ENCODE data around the gene RAB11A.

The RAB11A gene

GRCh38 chr15:65916664-65917406, 47.5 kb downstream of the RAB11A start:
- DNase-seq (ENCODE audit: low read depth in 3 of 3): peak in 2 of 3 donors; percentile 6 to 21

DNA sequence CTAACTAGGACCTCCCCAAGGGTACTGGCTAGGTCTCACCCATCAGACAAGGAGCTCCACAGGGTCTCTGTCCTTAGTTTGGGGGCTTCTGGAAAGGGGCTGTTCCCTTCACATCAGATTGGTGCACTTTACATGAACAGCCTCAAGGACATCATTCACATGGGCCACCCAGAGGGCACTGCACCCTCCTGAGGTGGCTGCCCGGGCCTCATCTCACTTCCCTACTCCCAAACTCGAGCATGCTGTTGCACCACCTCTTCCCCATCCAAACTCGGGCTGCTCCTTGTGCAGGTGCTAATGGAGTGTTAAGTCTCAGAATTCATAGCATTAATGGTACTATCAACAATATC, 48.1 kb downstream of the RAB11A start:
- no peak for DNase-seq (ENCODE audit: low read depth in 3 of 3)

- DNase-seq (ENCODE audit: low read depth in 3 of 3): no peak
Measured at GRCh38 chr15:65917936-65918335, 48.6 kb downstream of the RAB11A start.

GRCh38 chr15:65918357-65918920, 49.1 kb downstream of the RAB11A start:
- DNase-seq (ENCODE audit: low read depth in 3 of 3): no peak

DNA sequence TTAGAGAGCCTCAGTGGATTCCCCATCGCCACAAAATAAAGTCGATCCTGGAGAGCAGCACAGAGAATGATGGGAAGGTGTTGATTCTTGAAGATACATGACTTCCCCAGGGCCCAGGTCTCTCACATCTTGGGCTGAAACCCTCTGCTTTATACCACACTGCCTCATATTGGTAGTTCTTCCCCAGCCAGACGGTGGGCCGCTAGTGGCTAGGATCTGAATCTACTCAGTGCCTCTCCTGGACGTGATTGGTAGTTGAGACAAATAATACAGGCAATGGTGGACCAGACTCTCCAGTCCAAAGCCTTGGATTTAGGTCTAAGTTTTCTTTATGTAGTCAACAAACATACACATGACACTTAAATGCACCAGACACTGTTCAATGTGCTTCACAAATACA, 49.7 kb downstream of the RAB11A start:
- DNase-seq (ENCODE audit: low read depth in 3 of 3): no peak

- DNase-seq (ENCODE audit: low read depth in 3 of 3): no peak
Measured at GRCh38 chr15:65919353-65919752, 50.1 kb downstream of the RAB11A start.

DNA sequence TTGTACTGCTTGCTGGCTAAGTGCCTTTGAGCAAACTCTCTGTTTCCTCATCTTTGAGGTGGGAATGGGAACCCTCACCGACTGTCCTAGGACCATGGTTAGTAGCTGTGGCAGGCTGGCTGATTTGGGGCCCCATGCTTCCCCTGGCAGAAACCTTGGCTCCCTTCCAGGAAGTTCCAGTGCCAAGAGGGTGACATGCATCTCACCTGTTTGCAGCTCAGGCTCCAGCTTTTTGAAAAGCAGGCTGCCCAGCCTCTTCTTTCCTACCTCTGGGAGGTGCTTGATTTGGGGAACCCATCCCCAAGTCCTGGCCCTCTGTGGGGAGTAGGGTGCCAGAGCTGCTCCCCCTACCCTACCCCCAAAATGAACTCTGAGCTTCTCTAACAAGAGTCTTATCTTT, 50.8 kb downstream of the RAB11A start:
- no peak for DNase-seq (ENCODE audit: low read depth in 3 of 3)

DNA sequence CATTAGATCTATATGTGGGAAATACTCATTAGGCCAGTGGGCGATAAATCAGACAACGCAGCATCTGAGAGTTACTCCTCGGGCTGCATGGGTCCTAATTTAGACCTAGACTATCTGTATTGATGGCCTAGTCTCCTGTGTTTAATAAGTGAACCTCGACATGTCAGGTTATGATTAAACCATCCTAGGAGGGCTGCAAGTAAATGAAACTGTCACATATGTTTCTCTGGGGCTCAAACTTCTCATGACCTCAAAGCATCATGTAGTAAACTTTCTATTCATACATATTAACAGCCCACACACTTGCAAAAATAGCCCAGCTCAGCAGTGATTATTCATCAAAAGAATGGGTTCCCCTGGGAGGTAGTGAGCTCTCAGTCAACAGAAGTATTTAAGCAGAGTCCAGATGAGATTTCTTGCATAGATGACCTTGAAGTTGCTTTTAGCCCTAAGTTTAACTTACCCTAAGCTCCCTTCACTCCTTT, 51.6 kb downstream of the RAB11A start:
- DNase-seq (ENCODE audit: low read depth in 3 of 3): no peak

DNA sequence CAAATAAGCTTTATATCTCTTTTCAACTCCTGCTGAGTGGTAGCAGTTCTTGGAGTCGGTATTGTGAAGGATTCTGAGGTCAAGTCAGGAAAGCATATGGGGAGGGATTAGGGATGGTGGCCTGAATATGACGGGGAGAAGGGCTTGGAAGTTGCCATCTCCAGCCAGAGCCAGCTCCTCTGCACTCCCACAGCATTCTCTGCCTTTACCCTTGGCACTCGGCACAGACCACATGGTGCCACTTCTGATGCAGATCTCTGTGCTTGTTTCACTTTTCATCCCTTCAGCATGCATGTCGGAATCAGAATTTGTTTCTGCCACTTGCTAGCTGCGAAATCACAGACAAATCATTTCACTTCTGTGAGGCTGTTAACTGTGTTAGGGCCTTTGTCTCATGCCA, 52.5 kb downstream of the RAB11A start:
- no peak for DNase-seq (ENCODE audit: low read depth in 3 of 3)

- DNase-seq (ENCODE audit: low read depth in 3 of 3): no peak
Measured at GRCh38 chr15:65922621-65923020, 53.3 kb downstream of the RAB11A start.

DNA sequence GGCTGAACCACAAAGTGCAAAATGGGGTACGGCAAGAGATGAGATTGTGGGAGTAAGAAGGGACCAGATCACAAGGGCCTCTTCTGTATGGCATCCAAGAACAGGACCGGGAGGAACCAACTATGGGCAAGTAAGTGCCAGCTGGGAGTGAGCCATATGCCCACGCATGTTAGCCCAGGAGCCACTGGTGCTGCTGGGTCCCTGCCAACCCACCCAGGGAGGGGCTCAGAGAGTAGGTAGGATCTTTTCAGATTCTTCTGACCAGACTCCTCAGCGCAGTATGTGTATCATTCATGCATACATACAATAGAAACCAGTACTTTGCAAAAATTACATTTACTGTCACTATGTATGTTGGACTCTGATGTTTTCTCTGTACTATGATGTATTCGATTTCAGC, 54.0 kb downstream of the RAB11A start:
- no peak for DNase-seq (ENCODE audit: low read depth in 3 of 3)

- DNase-seq (ENCODE audit: low read depth in 3 of 3): no peak
Measured at GRCh38 chr15:65924004-65924403, 54.7 kb downstream of the RAB11A start.

GRCh38 chr15:65925338-65925737, 56.0 kb downstream of the RAB11A start:
- DNase-seq (ENCODE audit: low read depth in 3 of 3): no peak

- DNase-seq (ENCODE audit: low read depth in 3 of 3): no peak
Measured at GRCh38 chr15:65926459-65926858, 57.2 kb downstream of the RAB11A start.

- no peak for DNase-seq (ENCODE audit: low read depth in 3 of 3)
Measured at GRCh38 chr15:65926899-65927298, 57.6 kb downstream of the RAB11A start.

- DNase-seq (ENCODE audit: low read depth in 3 of 3): no peak
Measured at GRCh38 chr15:65927545-65927944, 58.3 kb downstream of the RAB11A start.

DNA sequence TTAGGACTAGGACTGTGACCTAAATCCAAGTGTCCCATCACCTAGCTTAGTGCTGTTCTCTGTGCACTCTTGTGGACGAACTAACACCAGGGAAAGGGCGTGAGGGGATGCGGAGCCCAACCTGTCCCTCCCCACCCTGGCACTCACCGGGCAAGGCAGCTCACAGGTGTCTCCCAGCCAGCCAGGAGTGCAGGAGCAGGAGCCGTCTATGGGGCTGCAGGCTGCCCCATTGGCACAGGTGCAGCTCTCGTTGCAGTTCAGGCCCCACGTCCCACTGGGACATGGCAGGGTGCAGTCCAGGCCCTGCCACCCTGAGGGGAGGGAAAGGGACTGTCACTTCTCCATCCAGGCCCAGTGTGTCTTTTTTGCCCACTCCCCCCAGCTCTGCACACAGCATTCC, 60.3 kb downstream of the RAB11A start:
- no peak for DNase-seq (ENCODE audit: low read depth in 3 of 3)

- no peak for DNase-seq (ENCODE audit: low read depth in 3 of 3)
Measured at GRCh38 chr15:65930134-65930533, 60.8 kb downstream of the RAB11A start.

DNA sequence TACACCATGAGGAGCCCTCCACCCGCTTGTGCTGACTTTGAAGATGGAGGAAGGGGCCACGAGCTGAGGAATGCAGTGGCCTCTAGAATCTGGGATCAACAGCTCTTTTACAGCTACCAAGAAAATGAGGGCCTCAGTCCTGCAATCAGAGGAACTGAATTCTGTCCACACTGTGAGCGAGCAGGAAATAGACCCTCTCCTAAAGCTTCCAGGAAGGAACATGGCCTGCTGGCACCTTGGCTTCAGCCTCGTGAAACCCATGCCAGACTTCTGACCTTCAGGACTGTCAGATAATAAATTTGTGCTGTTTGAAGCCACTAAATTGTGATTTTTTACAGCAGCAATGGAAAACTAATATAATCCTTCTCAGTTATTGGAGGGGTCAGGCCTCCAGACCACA, 61.9 kb downstream of the RAB11A start:
- DNase-seq (ENCODE audit: low read depth in 3 of 3): no peak

DNA sequence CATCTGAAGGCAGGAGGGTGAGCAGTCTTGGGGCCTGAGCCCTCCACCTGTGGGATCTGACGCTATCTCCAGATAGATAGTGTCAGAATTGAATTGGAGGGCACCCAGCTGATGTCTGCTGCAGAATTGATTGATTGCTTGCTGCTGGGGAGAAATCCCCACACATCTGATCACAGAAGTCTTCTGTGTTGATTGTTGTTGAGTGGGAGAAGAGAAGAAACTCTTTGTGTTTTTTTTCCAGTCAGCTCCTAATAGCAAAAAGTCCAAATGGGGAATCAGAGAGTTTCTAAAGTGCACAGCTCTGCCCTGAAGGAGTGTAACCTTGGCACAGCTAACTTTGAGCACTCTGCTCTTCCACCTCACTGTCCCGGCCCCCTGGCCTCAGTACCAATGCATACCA, 66.1 kb downstream of the RAB11A start:
- no peak for DNase-seq (ENCODE audit: low read depth in 3 of 3)

GRCh38 chr15:65936282-65936681, 67.0 kb downstream of the RAB11A start:
- no peak for DNase-seq (ENCODE audit: low read depth in 3 of 3)

DNA sequence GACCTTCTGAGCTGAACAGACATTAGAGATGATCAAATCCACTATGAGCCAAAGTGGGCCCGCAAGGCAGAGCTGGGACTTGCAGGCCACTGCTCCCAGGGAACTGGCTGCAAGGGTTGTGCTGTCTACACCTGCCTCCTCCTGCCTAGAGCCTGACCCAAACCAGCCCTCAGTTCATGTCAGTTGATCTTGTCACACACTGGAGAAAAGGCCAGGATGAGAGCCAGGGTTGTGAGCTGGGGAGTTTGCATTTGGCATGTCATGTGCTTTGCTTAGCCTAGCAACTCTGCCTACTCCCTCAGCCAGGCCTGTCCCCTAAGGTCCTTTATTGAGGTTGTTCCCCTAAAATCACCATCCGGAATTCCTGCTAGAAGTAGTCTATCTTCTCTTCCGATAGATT, 67.8 kb downstream of the RAB11A start:
- DNase-seq (ENCODE audit: low read depth in 3 of 3): no peak

GRCh38 chr15:65937476-65937875, 68.2 kb downstream of the RAB11A start:
- no peak for DNase-seq (ENCODE audit: low read depth in 3 of 3)

- DNase-seq (ENCODE audit: low read depth in 3 of 3): no peak
Measured at GRCh38 chr15:65938604-65939003, 69.3 kb downstream of the RAB11A start.

Data from stimulated activated CD4-positive, alpha-beta T cell treated with anti-CD3 and anti-CD28 coated beads, TNF-alpha, amount 100 ng/mL, for 48 hours (primary cell).